ENCODE results near the gene CCNB3. TPM values are rescaled to one million over a fixed set of nuclear protein-coding genes. Genes with fewer than 3 reads are reported as not detected.
"Not testable (repeated sequence)": the region's sequence is repeated elsewhere in the genome, so short reads cannot be mapped to it uniquely, and the experiment has no call there.

Gene CCNB3
- total RNA-seq, 1 donor from 2014 or later: 0.80 TPM

- Mint-ChIP-seq H3K4me3 (no peak overlapping the region), H3K4me1 (ENCODE audit: low read depth) (peaks cover 17% of the 10 kb centered on the region), H3K27ac (no peak overlapping the region), H3K9me3 (no peaks in the 10 kb centered on the region), H3K36me3 (ENCODE audit: low read depth) (no peaks in the 10 kb centered on the region), H3K27me3 (ENCODE audit: insufficient read depth) (no peaks in the 10 kb centered on the region)
- intact Hi-C loops (cut with micrococcal nuclease): no loop called here
- no peak for DNase-seq (ENCODE audit: low spot score)
These were observed 2.0 kb upstream of the CCNB3 start for GRCh38 chrX:50202539-50202938.

GRCh38 chrX:50206753-50207152 lies 2.2 kb downstream of the CCNB3 start:
- Mint-ChIP-seq H3K4me1 (ENCODE audit: low read depth) (peaks cover 17% of the 10 kb centered on the region), H3K4me3 (no peak overlapping the region), H3K27me3 (ENCODE audit: insufficient read depth) (no peaks in the 10 kb centered on the region), H3K36me3 (ENCODE audit: low read depth) (no peaks in the 10 kb centered on the region), H3K9me3 (no peaks in the 10 kb centered on the region), H3K27ac (no peak overlapping the region)
- intact Hi-C loops (cut with micrococcal nuclease): no loop called here
- no peak for DNase-seq (ENCODE audit: low spot score)

GRCh38 chrX:50211510-50211909 lies 6.9 kb downstream of the CCNB3 start:
- Mint-ChIP-seq H3K27ac (no peak overlapping the region), H3K9me3 (no peaks in the 10 kb centered on the region), H3K27me3 (ENCODE audit: insufficient read depth) (no peaks in the 10 kb centered on the region), H3K4me3 (no peak overlapping the region), H3K4me1 (ENCODE audit: low read depth) (no peaks in the 10 kb centered on the region), H3K36me3 (ENCODE audit: low read depth) (no peaks in the 10 kb centered on the region)
- intact Hi-C loops (cut with micrococcal nuclease): no loop called here
- DNase-seq (ENCODE audit: low spot score): no peak

GRCh38 chrX:50281253-50281652 lies 76.7 kb downstream of the CCNB3 start:
- H3K27ac Mint-ChIP-seq: no peak overlapping the region
- no peaks in the 10 kb centered on the region for H3K27me3 Mint-ChIP-seq (ENCODE audit: insufficient read depth)
- no peak for DNase-seq (ENCODE audit: low spot score)

GRCh38 chrX:50327235-50327634 lies 122.7 kb downstream of the CCNB3 start:
- no peak overlapping the region for H3K4me3 Mint-ChIP-seq
- no peak overlapping the region for H3K27ac Mint-ChIP-seq
- no peak for DNase-seq (ENCODE audit: low spot score)
- no peaks in the 10 kb centered on the region for H3K4me1 Mint-ChIP-seq (ENCODE audit: low read depth)
- intact Hi-C loops (cut with micrococcal nuclease): no loop called here
- no peaks in the 10 kb centered on the region for H3K9me3 Mint-ChIP-seq
- H3K27me3 Mint-ChIP-seq (ENCODE audit: insufficient read depth): no peaks in the 10 kb centered on the region
- no peaks in the 10 kb centered on the region for H3K36me3 Mint-ChIP-seq (ENCODE audit: low read depth)

More at GRCh38 chrX:50281253-50281652, 76.7 kb downstream of the CCNB3 start:
- intact Hi-C loops (cut with micrococcal nuclease): no loop called here
- H3K36me3 Mint-ChIP-seq (ENCODE audit: low read depth): no peaks in the 10 kb centered on the region
- H3K9me3 Mint-ChIP-seq: no peaks in the 10 kb centered on the region
- no peaks in the 10 kb centered on the region for H3K4me1 Mint-ChIP-seq (ENCODE audit: low read depth)
- no peak overlapping the region for H3K4me3 Mint-ChIP-seq

DNA sequence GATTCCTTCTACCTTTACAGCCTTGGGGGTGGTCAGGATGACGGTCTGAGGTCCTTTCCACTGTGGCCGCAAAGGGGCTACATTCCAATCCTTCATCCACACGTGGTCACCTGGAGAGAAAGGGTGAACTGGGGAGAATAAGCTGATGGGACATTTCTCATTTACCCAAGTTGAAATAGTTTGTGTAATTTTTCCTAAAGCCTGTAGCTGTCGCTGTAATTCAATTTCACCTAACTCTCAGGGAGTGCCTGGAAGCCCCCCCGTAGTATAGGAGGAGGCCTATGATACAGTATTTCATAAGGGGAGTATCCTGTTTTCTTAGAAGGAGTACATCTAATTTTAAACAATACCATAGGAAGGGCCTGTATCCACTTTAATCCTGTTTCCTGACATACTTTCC lies 128.1 kb downstream of the CCNB3 start:
- H3K27me3 Mint-ChIP-seq (ENCODE audit: insufficient read depth); H3K36me3 Mint-ChIP-seq (ENCODE audit: low read depth); H3K9me3 Mint-ChIP-seq; H3K4me3 Mint-ChIP-seq; intact Hi-C loops (cut with micrococcal nuclease); H3K4me1 Mint-ChIP-seq (ENCODE audit: low read depth); H3K27ac Mint-ChIP-seq; DNase-seq (ENCODE audit: low spot score): not testable (repeated sequence)

- intact Hi-C loops (cut with micrococcal nuclease): no loop called here
- Mint-ChIP-seq H3K9me3 (no peaks in the 10 kb centered on the region), H3K27ac (no peak overlapping the region), H3K4me1 (ENCODE audit: low read depth) (no peaks in the 10 kb centered on the region), H3K36me3 (ENCODE audit: low read depth) (no peaks in the 10 kb centered on the region), H3K4me3 (no peak overlapping the region), H3K27me3 (ENCODE audit: insufficient read depth) (no peaks in the 10 kb centered on the region)
- DNase-seq (ENCODE audit: low spot score): no peak
These were observed 128.7 kb downstream of the CCNB3 start for GRCh38 chrX:50333308-50333707.

- no peaks in the 10 kb centered on the region for H3K36me3 Mint-ChIP-seq (ENCODE audit: low read depth)
- no peak overlapping the region for H3K4me3 Mint-ChIP-seq
- intact Hi-C loops (cut with micrococcal nuclease): no loop called here
- H3K9me3 Mint-ChIP-seq: no peaks in the 10 kb centered on the region
- H3K4me1 Mint-ChIP-seq (ENCODE audit: low read depth): no peaks in the 10 kb centered on the region
- no peak for DNase-seq (ENCODE audit: low spot score)
- no peaks in the 10 kb centered on the region for H3K27me3 Mint-ChIP-seq (ENCODE audit: insufficient read depth)
- no peak overlapping the region for H3K27ac Mint-ChIP-seq
These were observed 139.4 kb downstream of the CCNB3 start for GRCh38 chrX:50343917-50344316.

GRCh38 chrX:50372966-50373365 lies 168.4 kb downstream of the CCNB3 start:
- Mint-ChIP-seq H3K27me3 (ENCODE audit: insufficient read depth) (no peaks in the 10 kb centered on the region), H3K9me3 (no peaks in the 10 kb centered on the region), H3K27ac (no peak overlapping the region), H3K36me3 (ENCODE audit: low read depth) (no peaks in the 10 kb centered on the region), H3K4me3 (no peak overlapping the region), H3K4me1 (ENCODE audit: low read depth) (no peaks in the 10 kb centered on the region)
- no peak for DNase-seq (ENCODE audit: low spot score)
- intact Hi-C loops (cut with micrococcal nuclease): no loop called here

DNA sequence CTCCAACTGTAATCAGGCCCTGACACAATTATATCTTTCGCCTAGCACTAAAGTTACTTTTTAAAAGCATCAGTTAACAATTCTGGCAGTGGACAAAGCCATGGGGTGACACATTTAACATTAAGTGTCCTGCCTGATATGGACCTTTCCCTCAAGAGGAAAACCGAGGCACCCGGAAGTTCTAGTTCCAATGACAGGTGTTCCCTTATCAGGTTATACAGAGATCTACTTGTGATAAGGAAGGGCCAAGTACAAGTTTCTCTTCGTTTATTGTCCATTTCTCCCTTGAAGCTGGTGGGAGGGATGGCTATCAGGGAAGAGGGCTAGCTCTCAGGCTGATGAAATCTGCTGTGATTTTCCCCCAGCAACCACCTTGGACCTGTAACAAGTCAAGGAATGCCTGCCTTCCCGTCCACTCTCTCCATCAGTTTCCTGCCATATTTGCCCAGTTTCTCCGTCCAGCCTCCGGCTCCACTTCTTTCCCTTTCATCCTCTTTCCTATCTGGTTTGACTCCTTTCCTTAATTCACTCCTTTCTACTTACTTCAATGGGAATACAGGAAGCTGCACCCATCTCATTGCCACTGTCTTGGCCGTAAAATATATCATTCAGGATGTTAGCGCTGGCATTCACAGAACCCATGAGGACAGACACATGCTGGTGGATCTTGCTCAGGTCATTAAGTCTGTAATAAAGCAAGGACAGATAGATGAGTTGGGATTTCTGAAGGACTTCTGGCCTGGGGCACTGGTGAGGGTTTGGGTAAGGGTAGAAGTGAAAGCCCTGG lies 171.1 kb downstream of the CCNB3 start:
- H3K4me3 Mint-ChIP-seq: no peak overlapping the region
- H3K27me3 Mint-ChIP-seq (ENCODE audit: insufficient read depth): peaks cover 2% of the 10 kb centered on the region
- intact Hi-C loops (cut with micrococcal nuclease): no loop called here
- no peaks in the 10 kb centered on the region for H3K9me3 Mint-ChIP-seq
- H3K36me3 Mint-ChIP-seq (ENCODE audit: low read depth): no peaks in the 10 kb centered on the region
- H3K4me1 Mint-ChIP-seq (ENCODE audit: low read depth): no peaks in the 10 kb centered on the region
- no peak for DNase-seq (ENCODE audit: low spot score)
- H3K27ac Mint-ChIP-seq: no peak overlapping the region

GRCh38 chrX:50381729-50382415 lies 177.3 kb downstream of the CCNB3 start:
- H3K27me3 Mint-ChIP-seq (ENCODE audit: insufficient read depth): peaks cover 4% of the 10 kb centered on the region
- H3K4me1 Mint-ChIP-seq (ENCODE audit: low read depth): no peaks in the 10 kb centered on the region
- intact Hi-C loops (cut with micrococcal nuclease): no loop called here
- no peak for DNase-seq (ENCODE audit: low spot score)
- no peak overlapping the region for H3K27ac Mint-ChIP-seq
- H3K9me3 Mint-ChIP-seq: no peaks in the 10 kb centered on the region
- no peak overlapping the region for H3K4me3 Mint-ChIP-seq
- H3K36me3 Mint-ChIP-seq (ENCODE audit: low read depth): no peaks in the 10 kb centered on the region

- H3K4me1 Mint-ChIP-seq (ENCODE audit: low read depth): no peaks in the 10 kb centered on the region
- no peak overlapping the region for H3K4me3 Mint-ChIP-seq
- H3K27ac Mint-ChIP-seq: no peak overlapping the region
- no peaks in the 10 kb centered on the region for H3K9me3 Mint-ChIP-seq
- intact Hi-C loops (cut with micrococcal nuclease): no loop called here
- peaks cover 2% of the 10 kb centered on the region for H3K27me3 Mint-ChIP-seq (ENCODE audit: insufficient read depth)
- no peaks in the 10 kb centered on the region for H3K36me3 Mint-ChIP-seq (ENCODE audit: low read depth)
- DNase-seq (ENCODE audit: low spot score): no peak
These were observed 182.0 kb downstream of the CCNB3 start for GRCh38 chrX:50386520-50386919.

DNA sequence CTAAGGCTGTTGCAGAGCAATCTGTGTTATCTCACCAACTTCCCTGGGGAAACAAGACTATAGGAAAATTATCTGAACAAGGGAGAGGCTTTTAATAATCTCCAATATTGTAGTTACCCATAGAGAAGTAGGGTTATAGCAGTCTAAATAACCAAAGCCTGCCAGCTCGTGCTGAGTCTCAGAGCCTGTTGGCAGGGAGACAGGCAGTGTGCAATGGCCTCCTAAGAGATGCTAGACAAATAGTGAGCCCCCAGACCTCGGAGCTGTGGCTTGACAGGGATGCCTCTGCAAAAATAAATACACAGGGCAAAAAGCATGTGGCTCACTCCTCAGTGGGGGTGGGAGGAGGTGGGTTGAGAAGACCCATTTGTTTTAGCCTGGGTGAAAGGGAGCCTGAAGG lies 189.3 kb downstream of the CCNB3 start:
- Mint-ChIP-seq H3K9me3 (no peaks in the 10 kb centered on the region), H3K4me3 (no peak overlapping the region), H3K4me1 (ENCODE audit: low read depth) (no peaks in the 10 kb centered on the region), H3K27me3 (ENCODE audit: insufficient read depth) (no peaks in the 10 kb centered on the region), H3K27ac (no peak overlapping the region), H3K36me3 (ENCODE audit: low read depth) (no peaks in the 10 kb centered on the region)
- DNase-seq (ENCODE audit: low spot score): no peak
- intact Hi-C loops (cut with micrococcal nuclease): no loop called here

All from activated T-helper 1 cell treated with anti-CD3 and anti-CD28 coated beads, Interleukin-12 subunit alpha, Interleukin-12 subunit beta, Interleukin-2, Interleukin-4 antibody, amounts not matched to agents 30 ng/mL and 10 ng/mL and 1 ng/mL, durations not matched to agents 14 hours and 24 hours and 36 hours (primary cell).